GM12878 (cell line): ENCODE results near the gene ARAP2.

Experiments
- EP300 ChIP-seq, 2 experiments: fragments of 150-350 bp in 1 of 2; IDR thresholded peaks; 2 replicates each; pipeline ENCODE4 v1.6.1; 2011 to 2012; ENCODE audit warnings: low read depth in 2 of 2, low read length in 2 of 2, borderline replicate concordance in 1 of 2, improper control_type of control experiment in 1 of 2, inconsistent platforms in 1 of 2; ENCODE audit not compliant: control insufficient read depth in 1 of 2
- EZH2 ChIP-seq: IDR thresholded peaks from 2 replicates; pipeline ENCODE4 v1.6.1; 2012; ENCODE audit warnings: low read depth, mild to moderate bottlenecking, control low read depth, inconsistent platforms, low read length, borderline replicate concordance; ENCODE audit not compliant: control insufficient read depth
- PBX3 ChIP-seq: IDR thresholded peaks from 2 replicates; pipeline ENCODE4 v1.6.1; 2011; ENCODE audit warnings: mild to moderate bottlenecking, low read depth, low read length, moderate library complexity; ENCODE audit not compliant: insufficient replicate concordance
- POLR2A ChIP-seq: IDR thresholded peaks from 2 replicates; pipeline ENCODE4 v1.6.1; 2011; ENCODE audit warnings: low read depth, mild to moderate bottlenecking, low read length
- ZBTB11 ChIP-seq: fragments of 450-650 bp; formaldehyde crosslinking; IDR thresholded peaks from 2 replicates; pipeline ENCODE4 v1.5.0; 2022; ENCODE audit warnings: mild to moderate bottlenecking, missing genetic modification characterization
- ZBTB4 ChIP-seq: fragments of 450-650 bp; formaldehyde crosslinking; IDR thresholded peaks from 2 replicates; pipeline ENCODE4 v1.4.0; 2022; ENCODE audit warnings: mild to moderate bottlenecking, moderate library complexity
- TF ChIP-seq, protein P1 (sequence below): fragments of 450-650 bp; IDR thresholded peaks from 2 replicates; pipeline ENCODE4 v1.6.1; 2017; ENCODE audit warnings: mild to moderate bottlenecking, moderate library complexity
- TF ChIP-seq, protein P2 (sequence below), 3 experiments: IDR thresholded peaks in 2 of 3; conservative IDR thresholded peaks in 1 of 3; 2 replicates each; pipeline ENCODE4 v1.5.1; 2011; ENCODE audit warnings: low read depth in 3 of 3, low read length in 3 of 3, mild to moderate bottlenecking in 3 of 3, control low read depth in 2 of 3, moderate library complexity in 2 of 3, inconsistent platforms in 1 of 3, mixed read lengths in 1 of 3; ENCODE audit not compliant: control insufficient read depth in 2 of 3, insufficient read depth in 1 of 3; ENCODE audit errors: extremely low read depth in 1 of 3

DNA sequence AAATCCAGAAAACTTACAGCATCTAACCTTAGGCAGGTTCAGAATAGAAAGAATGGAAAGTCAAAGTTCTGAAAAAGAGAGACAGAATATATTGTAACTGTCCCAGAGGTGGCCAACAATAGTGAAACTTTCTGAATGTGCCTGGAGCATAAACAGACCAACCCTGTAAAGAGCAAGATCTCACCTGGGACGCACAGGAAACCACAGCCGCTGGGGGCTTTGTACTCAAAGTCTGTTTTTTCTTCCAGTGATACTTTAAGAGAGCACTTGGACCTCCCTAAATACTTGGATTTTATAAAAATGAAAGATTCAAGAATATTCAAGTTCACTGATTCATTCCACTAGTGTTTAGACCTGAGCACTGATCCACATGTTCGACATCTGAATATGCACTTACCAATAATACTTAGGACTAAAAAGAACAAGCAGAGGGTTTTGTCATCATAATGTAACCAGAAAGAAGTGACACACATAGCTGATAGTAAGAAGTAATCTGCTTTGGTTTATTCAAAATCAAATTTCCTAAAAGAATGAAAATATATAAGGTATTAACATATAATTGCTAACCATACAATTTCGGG is 35.3 kb downstream of the ARAP2 start:
- TF ChIP-seq, protein P1, sequence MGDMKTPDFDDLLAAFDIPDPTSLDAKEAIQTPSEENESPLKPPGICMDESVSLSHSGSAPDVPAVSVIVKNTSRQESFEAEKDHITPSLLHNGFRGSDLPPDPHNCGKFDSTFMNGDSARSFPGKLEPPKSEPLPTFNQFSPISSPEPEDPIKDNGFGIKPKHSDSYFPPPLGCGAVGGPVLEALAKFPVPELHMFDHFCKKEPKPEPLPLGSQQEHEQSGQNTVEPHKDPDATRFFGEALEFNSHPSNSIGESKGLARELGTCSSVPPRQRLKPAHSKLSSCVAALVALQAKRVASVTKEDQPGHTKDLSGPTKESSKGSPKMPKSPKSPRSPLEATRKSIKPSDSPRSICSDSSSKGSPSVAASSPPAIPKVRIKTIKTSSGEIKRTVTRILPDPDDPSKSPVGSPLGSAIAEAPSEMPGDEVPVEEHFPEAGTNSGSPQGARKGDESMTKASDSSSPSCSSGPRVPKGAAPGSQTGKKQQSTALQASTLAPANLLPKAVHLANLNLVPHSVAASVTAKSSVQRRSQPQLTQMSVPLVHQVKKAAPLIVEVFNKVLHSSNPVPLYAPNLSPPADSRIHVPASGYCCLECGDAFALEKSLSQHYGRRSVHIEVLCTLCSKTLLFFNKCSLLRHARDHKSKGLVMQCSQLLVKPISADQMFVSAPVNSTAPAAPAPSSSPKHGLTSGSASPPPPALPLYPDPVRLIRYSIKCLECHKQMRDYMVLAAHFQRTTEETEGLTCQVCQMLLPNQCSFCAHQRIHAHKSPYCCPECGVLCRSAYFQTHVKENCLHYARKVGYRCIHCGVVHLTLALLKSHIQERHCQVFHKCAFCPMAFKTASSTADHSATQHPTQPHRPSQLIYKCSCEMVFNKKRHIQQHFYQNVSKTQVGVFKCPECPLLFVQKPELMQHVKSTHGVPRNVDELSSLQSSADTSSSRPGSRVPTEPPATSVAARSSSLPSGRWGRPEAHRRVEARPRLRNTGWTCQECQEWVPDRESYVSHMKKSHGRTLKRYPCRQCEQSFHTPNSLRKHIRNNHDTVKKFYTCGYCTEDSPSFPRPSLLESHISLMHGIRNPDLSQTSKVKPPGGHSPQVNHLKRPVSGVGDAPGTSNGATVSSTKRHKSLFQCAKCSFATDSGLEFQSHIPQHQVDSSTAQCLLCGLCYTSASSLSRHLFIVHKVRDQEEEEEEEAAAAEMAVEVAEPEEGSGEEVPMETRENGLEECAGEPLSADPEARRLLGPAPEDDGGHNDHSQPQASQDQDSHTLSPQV, result no peak
- TF ChIP-seq POLR2A (no peak), ZBTB11 (CRISPR knock-in tag) (no peak), ZBTB4 (CRISPR knock-in tag) (no peak), PBX3 (no peak), EZH2 (no peak), EP300 (IDR thresholded peaks at IDR 0.05; ENCODE audit: borderline replicate concordance in 1 of 2, control insufficient read depth in 1 of 2, low read depth in 2 of 2, low read length in 2 of 2) (no peak)
- TF ChIP-seq, protein P2, sequence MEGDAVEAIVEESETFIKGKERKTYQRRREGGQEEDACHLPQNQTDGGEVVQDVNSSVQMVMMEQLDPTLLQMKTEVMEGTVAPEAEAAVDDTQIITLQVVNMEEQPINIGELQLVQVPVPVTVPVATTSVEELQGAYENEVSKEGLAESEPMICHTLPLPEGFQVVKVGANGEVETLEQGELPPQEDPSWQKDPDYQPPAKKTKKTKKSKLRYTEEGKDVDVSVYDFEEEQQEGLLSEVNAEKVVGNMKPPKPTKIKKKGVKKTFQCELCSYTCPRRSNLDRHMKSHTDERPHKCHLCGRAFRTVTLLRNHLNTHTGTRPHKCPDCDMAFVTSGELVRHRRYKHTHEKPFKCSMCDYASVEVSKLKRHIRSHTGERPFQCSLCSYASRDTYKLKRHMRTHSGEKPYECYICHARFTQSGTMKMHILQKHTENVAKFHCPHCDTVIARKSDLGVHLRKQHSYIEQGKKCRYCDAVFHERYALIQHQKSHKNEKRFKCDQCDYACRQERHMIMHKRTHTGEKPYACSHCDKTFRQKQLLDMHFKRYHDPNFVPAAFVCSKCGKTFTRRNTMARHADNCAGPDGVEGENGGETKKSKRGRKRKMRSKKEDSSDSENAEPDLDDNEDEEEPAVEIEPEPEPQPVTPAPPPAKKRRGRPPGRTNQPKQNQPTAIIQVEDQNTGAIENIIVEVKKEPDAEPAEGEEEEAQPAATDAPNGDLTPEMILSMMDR (IDR thresholded peaks at IDR 0.05 in 2 of 3, conservative IDR thresholded peaks at IDR 0.05 in 1 of 3; ENCODE audit: control insufficient read depth in 2 of 3, extremely low read depth in 1 of 3, insufficient read depth in 1 of 3, low read depth in 3 of 3, low read length in 3 of 3), result no peak
